MM.1S (cell line): ENCODE measurements around the gene FHDC1.

ENCODE experiments used
- EZH2 ChIP-seq: fragments of 300-600 bp; sonication (generic); optimal IDR thresholded peaks from 2 replicates; pipeline ENCODE3; 2017; ENCODE audit warnings: low read depth, mild to moderate bottlenecking, antibody characterized with exemption, low read length, mixed read lengths
- TF ChIP-seq, protein P1 (sequence below): fragments of 300-600 bp; sonication (generic); IDR thresholded peaks from 2 replicates; pipeline ENCODE4 v1.5.1; 2016; ENCODE audit warnings: antibody characterized with exemption, low read length, mixed read lengths

DNA sequence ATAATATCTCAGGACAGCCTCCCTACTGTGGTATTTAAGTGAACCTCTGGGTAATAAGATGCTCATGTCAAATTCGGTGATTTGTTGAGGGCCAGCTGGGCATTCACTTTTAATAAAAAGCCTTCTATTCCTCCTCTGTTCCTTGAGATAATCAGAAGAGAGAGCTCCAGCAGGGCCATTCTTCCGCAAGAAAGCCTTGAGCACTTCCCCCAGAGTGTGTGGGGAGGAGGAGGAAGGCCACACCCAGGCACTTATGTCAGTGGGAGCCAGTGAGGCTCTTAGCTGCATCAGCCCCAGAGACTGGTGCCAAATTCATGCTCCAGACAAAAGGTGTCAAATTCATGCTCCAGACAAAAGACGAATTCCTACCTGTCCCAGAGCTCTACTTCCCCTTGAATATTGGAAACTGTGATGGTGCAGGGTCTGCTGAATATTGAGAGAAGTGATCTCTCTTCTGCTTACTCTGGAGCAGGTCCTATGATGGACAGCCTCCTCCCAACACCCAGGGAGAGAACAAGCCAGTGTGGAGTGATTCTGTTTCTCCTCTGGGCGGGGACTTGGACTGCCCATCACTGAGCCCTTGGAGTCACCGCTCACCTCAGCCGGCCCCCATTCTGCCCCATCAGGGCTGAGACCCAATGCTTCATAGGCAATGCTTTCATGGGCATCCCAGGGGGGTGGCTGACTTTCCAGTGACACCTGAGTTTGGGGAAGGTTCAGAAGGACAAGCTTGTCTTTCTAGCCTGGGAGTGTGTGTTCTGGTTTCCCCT is 68.1 kb downstream of the FHDC1 start:
- no peak for TF ChIP-seq EZH2
- TF ChIP-seq, protein P1, sequence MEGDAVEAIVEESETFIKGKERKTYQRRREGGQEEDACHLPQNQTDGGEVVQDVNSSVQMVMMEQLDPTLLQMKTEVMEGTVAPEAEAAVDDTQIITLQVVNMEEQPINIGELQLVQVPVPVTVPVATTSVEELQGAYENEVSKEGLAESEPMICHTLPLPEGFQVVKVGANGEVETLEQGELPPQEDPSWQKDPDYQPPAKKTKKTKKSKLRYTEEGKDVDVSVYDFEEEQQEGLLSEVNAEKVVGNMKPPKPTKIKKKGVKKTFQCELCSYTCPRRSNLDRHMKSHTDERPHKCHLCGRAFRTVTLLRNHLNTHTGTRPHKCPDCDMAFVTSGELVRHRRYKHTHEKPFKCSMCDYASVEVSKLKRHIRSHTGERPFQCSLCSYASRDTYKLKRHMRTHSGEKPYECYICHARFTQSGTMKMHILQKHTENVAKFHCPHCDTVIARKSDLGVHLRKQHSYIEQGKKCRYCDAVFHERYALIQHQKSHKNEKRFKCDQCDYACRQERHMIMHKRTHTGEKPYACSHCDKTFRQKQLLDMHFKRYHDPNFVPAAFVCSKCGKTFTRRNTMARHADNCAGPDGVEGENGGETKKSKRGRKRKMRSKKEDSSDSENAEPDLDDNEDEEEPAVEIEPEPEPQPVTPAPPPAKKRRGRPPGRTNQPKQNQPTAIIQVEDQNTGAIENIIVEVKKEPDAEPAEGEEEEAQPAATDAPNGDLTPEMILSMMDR: no peak
